Measurements from ENCODE around the gene PCDHGA4.

DNA sequence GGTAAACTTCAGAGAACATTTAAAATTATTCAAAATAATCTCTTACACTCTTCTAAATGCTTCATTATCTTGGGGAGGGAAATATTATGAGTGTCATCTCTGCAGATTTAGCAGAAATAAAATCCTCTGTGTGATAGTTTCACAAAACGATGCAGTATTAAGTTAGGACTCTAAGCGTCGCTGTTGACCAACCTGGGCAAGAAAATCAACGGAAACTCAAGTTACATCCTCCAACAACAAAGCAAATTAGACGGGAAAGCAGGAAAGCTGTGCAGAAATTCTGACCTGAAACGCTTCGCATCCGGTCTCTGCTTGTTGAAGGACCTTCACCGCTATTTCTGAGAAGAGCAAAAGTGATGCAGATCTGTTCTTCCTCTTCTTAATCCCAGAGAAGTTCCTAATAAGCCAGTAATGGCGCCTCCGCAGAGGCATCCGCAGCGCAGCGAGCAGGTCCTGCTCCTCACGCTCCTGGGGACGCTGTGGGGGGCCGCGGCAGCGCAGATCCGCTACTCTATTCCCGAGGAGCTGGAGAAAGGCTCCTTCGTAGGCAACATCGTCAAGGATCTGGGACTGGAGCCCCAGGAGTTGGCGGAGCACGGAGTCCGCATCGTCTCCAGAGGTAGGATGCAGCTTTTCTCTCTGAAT lies 19.0 kb downstream of the PCDHGA4 start, which contains the start of gene PCDHGA6:
- TF ChIP-seq, protein P1, sequence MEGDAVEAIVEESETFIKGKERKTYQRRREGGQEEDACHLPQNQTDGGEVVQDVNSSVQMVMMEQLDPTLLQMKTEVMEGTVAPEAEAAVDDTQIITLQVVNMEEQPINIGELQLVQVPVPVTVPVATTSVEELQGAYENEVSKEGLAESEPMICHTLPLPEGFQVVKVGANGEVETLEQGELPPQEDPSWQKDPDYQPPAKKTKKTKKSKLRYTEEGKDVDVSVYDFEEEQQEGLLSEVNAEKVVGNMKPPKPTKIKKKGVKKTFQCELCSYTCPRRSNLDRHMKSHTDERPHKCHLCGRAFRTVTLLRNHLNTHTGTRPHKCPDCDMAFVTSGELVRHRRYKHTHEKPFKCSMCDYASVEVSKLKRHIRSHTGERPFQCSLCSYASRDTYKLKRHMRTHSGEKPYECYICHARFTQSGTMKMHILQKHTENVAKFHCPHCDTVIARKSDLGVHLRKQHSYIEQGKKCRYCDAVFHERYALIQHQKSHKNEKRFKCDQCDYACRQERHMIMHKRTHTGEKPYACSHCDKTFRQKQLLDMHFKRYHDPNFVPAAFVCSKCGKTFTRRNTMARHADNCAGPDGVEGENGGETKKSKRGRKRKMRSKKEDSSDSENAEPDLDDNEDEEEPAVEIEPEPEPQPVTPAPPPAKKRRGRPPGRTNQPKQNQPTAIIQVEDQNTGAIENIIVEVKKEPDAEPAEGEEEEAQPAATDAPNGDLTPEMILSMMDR (IDR thresholded peaks at IDR 0.05; ENCODE audit: low read depth, low read length), result no peak
- TF ChIP-seq EZH2phosphoT487 (IDR thresholded peaks at IDR 0.05; ENCODE audit: low read depth), result no peak

All from OCI-LY3 (cell line).